ENCODE results near the gene INSL3. TPM values are rescaled to one million over a fixed set of nuclear protein-coding genes. Genes with fewer than 3 reads are reported as not detected.

Gene INSL3
- total and polyA plus RNA-seq, 2 donors (not counting 3 experiments of a cell fraction or from before 2014, with no cell fraction given): not detected

GRCh38 chr19:17806945-17807344 lies 14.4 kb downstream of the INSL3 start:
- intact Hi-C loops (cut with micrococcal nuclease) (no loop called here), dilution Hi-C loops (cut with MboI; ENCODE audit: extremely low pct_ligation_motif_present, low sequenced_read_pairs) (no loop called here)
- Histone ChIP-seq H3K79me2 (ENCODE audit: control insufficient read depth, insufficient read depth, low read length) (no peaks in the 10 kb centered on the region), H3K36me3 (ENCODE audit: control insufficient read depth in 2 of 2, extremely low read depth in 1 of 2, insufficient read depth in 2 of 2, low read length in 2 of 2) (no peaks in the 10 kb centered on the region), H3K9me1 (replicated peaks; ENCODE audit: control insufficient read depth, extremely low read depth, insufficient read depth, low read length) (no peaks in the 10 kb centered on the region), H3K27ac (ENCODE audit: insufficient read depth, low read depth, low read length) (no peak overlapping the region), H3K9ac (replicated peaks; ENCODE audit: extremely low read depth, insufficient read depth, low read length) (no peak overlapping the region), H3K4me3 (replicated peaks in 1 of 3; ENCODE audit: insufficient read depth in 1 of 3, low read depth in 1 of 3, low read length in 3 of 3) (no peak overlapping the region), H4K20me1 (replicated peaks; ENCODE audit: control insufficient read depth, extremely low read depth, insufficient read depth, low read length) (no peaks in the 10 kb centered on the region), H3K4me1 (ENCODE audit: control insufficient read depth, extremely low read depth, insufficient read depth, low read length) (no peaks in the 10 kb centered on the region), H3K9me3 (replicated peaks; ENCODE audit: control insufficient read depth, insufficient read depth, low read length) (no peaks in the 10 kb centered on the region), H3K4me2 (ENCODE audit: insufficient read depth, low read length) (no peak overlapping the region), H2AFZ (ENCODE audit: low read depth, low read length) (no peak overlapping the region), H3K27me3 (ENCODE audit: control insufficient read depth in 2 of 2, insufficient read depth in 2 of 2, low read length in 2 of 2) (no peaks in the 10 kb centered on the region)
- no TSS peak for BruUV-seq (replicated peaks)
- ChIA-PET POLR2A (interaction anchor here (0.7 kb wide), 1 partner anchor 53 kb away, joined by 4 read pairs; no protein-coding TSS in a partner anchor), CTCF (no interaction called here)
- no peak for TF ChIP-seq MAX (IDR thresholded peaks at IDR 0.05; ENCODE audit: insufficient read depth, insufficient read length)
- no peak for TF ChIP-seq MYC (IDR thresholded peaks at IDR 0.05; ENCODE audit: low read depth, low read length)
- TF ChIP-seq POLR2AphosphoS5 (IDR thresholded peaks at IDR 0.05; ENCODE audit: insufficient read depth, low read depth, low read length): no peak
- no peak for TF ChIP-seq EZH2 (IDR thresholded peaks at IDR 0.05; ENCODE audit: borderline replicate concordance, low read depth, low read length, severe bottlenecking)
- no peak for TF ChIP-seq GATA2 (IDR thresholded peaks at IDR 0.05; ENCODE audit: insufficient read depth, insufficient read length, low read depth, low read length)
- no peak for TF ChIP-seq CTCF (IDR thresholded peaks at IDR 0.05; ENCODE audit: extremely low read depth in 1 of 2, insufficient read depth in 1 of 2, low read depth in 1 of 2, low read length in 2 of 2)
- TF ChIP-seq FOS (IDR thresholded peaks at IDR 0.05; ENCODE audit: borderline replicate concordance, insufficient read depth, low read length): no peak
- FAIRE-seq: no peak
- DNase-seq (ENCODE audit: low read depth, low spot score): no peak
